Transverse colon (tissue), 4 donors: ENCODE measurements around the gene DDAH1. TPM values are rescaled to one million over a fixed set of nuclear protein-coding genes. Genes with fewer than 3 reads are reported as not detected.

Source experiments
- DNase-seq: peaks from one replicate; pipeline ENCODE4 v3.0.0-alpha.2; 2019
- H3K27ac ChIP-seq, 4 donors: fragments of 200-600 bp; sonication (generic); 2 replicates each; pipeline ENCODE4 v1.5.1; 2016 to 2018; ENCODE audit warnings: inconsistent platforms in 4 of 4
- H3K27me3 ChIP-seq: fragments of 200-600 bp; sonication (generic); 2 replicates; pipeline ENCODE4 v1.5.1; 2017; ENCODE audit warnings: inconsistent platforms
- H3K36me3 ChIP-seq, 4 donors: fragments of 200-600 bp; sonication (generic); 2 replicates each; pipeline ENCODE4 v1.5.1; 2017 to 2019; ENCODE audit warnings: inconsistent platforms in 4 of 4
- H3K4me1 ChIP-seq, 4 donors: fragments of 200-600 bp; sonication (generic); 2 replicates each; pipeline ENCODE4 v1.5.1; 2017 to 2020; ENCODE audit warnings: inconsistent platforms in 4 of 4
- H3K4me3 ChIP-seq, 4 donors: fragments of 200-600 bp; sonication (generic); 1 replicate in 1 of 4; 2 replicates in 3 of 4; pipeline versions ENCODE4 v1.5.1 to v1.6.1; 2017 to 2019; ENCODE audit warnings: inconsistent platforms in 4 of 4
- H3K9me3 ChIP-seq, 2 donors: fragments of 200-600 bp; sonication (generic); 2 replicates each; pipeline ENCODE4 v1.5.1; 2017 to 2019; ENCODE audit warnings: inconsistent platforms in 2 of 2
- EP300 ChIP-seq: sonication (generic); formaldehyde crosslinking; IDR thresholded peaks from one replicate; pipeline ENCODE4 v1.6.1; 2017; ENCODE audit warnings: antibody characterized with exemption, low read depth
- POLR2A ChIP-seq: fragments of 450-650 bp; IDR thresholded peaks from one replicate; pipeline ENCODE4 v1.6.1; 2016; ENCODE audit warnings: antibody characterized with exemption, mild to moderate bottlenecking, moderate library complexity
- POLR2AphosphoS5 ChIP-seq, 3 donors: sonication (generic); formaldehyde crosslinking; IDR thresholded peaks; one replicate each; pipeline ENCODE4 v1.6.1; 2016; ENCODE audit warnings: antibody characterized with exemption in 3 of 3
- WGBS, 2 donors: methylation state at CpG; one replicate each; pipeline ENCODE4 v1.1.5; 2018; ENCODE audit warnings: low coverage in 1 of 2; 5-methylcytosine and 5-hydroxymethylcytosine counted together
- in situ Hi-C, 4 donors: fragments of 200-750 bp; cut with MboI; loops; one replicate each; pipeline versions ENCODE4 v1.15.0 to v1.15.1; 2017; ENCODE audit warnings: low sequenced_read_pairs in 3 of 4, low pct_ligation_motif_present in 1 of 4, low pct_unique_long_range_greater_than_20kb in 1 of 4
- intact Hi-C: fragments of 100-400 bp; cut with DNase I; formaldehyde crosslinking; loops from one replicate; pipeline ENCODE4 v1.15.1; 2023; ENCODE audit warnings: low total_unique reads
- total RNA-seq, 4 donors: library from RNA; depleted of rRNA; stranded (reverse); fragments of >200 nt; gene quantifications; one replicate each; pipeline ENCODE4 v1.1.0, GENCODE V29; 2016
- TF ChIP-seq, protein P1 (sequence below), 5 experiments: fragments of 200-600 bp in 3 of 5; fragments of 450-650 bp in 2 of 5; sonication (generic) in 3 of 5; IDR thresholded peaks; 1 replicate in 2 of 5; 2 replicates in 3 of 5; pipeline ENCODE4 v1.5.1; 2016 to 2017; ENCODE audit warnings: antibody characterized with exemption in 5 of 5, inconsistent platforms in 3 of 5, mild to moderate bottlenecking in 2 of 5, moderate library complexity in 1 of 5

DDAH1 gene
- total RNA-seq, 4 donors from 2014 or later, result 22.4 to 69.4 (median 48.3) TPM

DNA sequence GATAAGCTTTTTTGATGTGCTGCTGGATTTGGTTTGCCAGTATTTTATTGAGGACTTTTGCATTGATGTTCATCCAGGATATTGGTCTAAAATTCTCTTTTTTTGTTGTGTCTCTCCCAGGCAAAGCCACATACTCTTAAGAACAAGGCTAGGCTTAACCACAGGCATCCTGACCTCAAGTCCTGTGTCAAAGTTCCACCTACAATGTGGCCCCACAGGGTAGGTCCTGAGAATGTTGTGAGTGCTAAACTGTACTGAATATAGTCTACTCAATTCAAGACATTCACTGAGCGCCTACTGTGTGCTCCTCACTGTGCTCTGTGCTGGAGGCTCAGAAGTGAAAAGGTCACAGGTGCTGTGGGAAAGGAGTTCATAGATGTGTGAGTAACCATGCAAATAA is 20.6 kb downstream of the DDAH1 start:
- Histone ChIP-seq H3K4me3 (no peak overlapping the region), H3K9me3 (no peaks in the 10 kb centered on the region), H3K27ac (no peak overlapping the region), H3K27me3 (no peaks in the 10 kb centered on the region), H3K4me1 (peaks cover 0 to 18% (median 10%) of the 10 kb centered on the region in 4 donors), H3K36me3 (no peaks in the 10 kb centered on the region)
- TF ChIP-seq POLR2AphosphoS5 (IDR thresholded peaks at IDR 0.05) (no peak), EP300 (no peak), POLR2A (no peak)
- TF ChIP-seq, protein P1, sequence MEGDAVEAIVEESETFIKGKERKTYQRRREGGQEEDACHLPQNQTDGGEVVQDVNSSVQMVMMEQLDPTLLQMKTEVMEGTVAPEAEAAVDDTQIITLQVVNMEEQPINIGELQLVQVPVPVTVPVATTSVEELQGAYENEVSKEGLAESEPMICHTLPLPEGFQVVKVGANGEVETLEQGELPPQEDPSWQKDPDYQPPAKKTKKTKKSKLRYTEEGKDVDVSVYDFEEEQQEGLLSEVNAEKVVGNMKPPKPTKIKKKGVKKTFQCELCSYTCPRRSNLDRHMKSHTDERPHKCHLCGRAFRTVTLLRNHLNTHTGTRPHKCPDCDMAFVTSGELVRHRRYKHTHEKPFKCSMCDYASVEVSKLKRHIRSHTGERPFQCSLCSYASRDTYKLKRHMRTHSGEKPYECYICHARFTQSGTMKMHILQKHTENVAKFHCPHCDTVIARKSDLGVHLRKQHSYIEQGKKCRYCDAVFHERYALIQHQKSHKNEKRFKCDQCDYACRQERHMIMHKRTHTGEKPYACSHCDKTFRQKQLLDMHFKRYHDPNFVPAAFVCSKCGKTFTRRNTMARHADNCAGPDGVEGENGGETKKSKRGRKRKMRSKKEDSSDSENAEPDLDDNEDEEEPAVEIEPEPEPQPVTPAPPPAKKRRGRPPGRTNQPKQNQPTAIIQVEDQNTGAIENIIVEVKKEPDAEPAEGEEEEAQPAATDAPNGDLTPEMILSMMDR (IDR thresholded peaks at IDR 0.05), result no peak
- intact Hi-C loops, result loop anchor here (5.0 kb wide), 1 partner anchor 843 kb away; no protein-coding TSS in a partner anchor
- in situ Hi-C loops, result no loop called here
- 96% methylated on average over 1 of the region's 1 CpG; no CpG with 5 or more reads in 1 of the 2 donors for WGBS, 2 donors
- no peak for DNase-seq

- TF ChIP-seq POLR2AphosphoS5 (IDR thresholded peaks at IDR 0.05), result no peak
- no peak for TF ChIP-seq EP300
- TF ChIP-seq, protein P1 (IDR thresholded peaks at IDR 0.05), result no peak
- TF ChIP-seq POLR2A, result no peak
- 34 to 54% methylated on average over 3 of the region's 3 CpGs for WGBS, 2 donors
- Histone ChIP-seq H3K4me3 (no peak overlapping the region), H3K4me1 (peaks cover 0 to 12% (median 5%) of the 10 kb centered on the region in 4 donors), H3K27me3 (no peaks in the 10 kb centered on the region), H3K27ac (no peak overlapping the region), H3K9me3 (no peaks in the 10 kb centered on the region), H3K36me3 (no peaks in the 10 kb centered on the region)
- intact Hi-C loops (loop anchor here (5.0 kb wide), 1 partner anchor 847 kb away; no protein-coding TSS in a partner anchor), in situ Hi-C loops (no loop called here)
- no peak for DNase-seq
Observed at GRCh38 chr1:85440612-85441011, 24.3 kb downstream of the DDAH1 start.

GRCh38 chr1:85438353-85438752 is 26.6 kb downstream of the DDAH1 start:
- TF ChIP-seq, protein P1 (IDR thresholded peaks at IDR 0.05), result no peak
- TF ChIP-seq EP300 (no peak), POLR2A (no peak), POLR2AphosphoS5 (IDR thresholded peaks at IDR 0.05) (no peak)
- no peaks in the 10 kb centered on the region for H3K27me3 ChIP-seq
- no peaks in the 10 kb centered on the region for H3K36me3 ChIP-seq
- in situ Hi-C loops (no loop called here), intact Hi-C loops (no loop called here)
- H3K9me3 ChIP-seq, result no peaks in the 10 kb centered on the region
- H3K4me3 ChIP-seq, result no peak overlapping the region
- no peak overlapping the region for H3K27ac ChIP-seq
- 82 to 93% methylated on average over 2 of the region's 2 CpGs for WGBS, 2 donors
- no peak for DNase-seq
- H3K4me1 ChIP-seq, result peaks cover 0 to 12% (median 5%) of the 10 kb centered on the region in 4 donors

- no peak overlapping the region for H3K4me3 ChIP-seq
- DNase-seq, result no peak
- no peak for TF ChIP-seq POLR2A
- TF ChIP-seq, protein P1 (IDR thresholded peaks at IDR 0.05), result no peak
- no peak for TF ChIP-seq EP300
- TF ChIP-seq POLR2AphosphoS5 (IDR thresholded peaks at IDR 0.05), result no peak
- H3K9me3 ChIP-seq, result no peaks in the 10 kb centered on the region
- no peak overlapping the region for H3K27ac ChIP-seq
- WGBS, 2 donors, result 89 to 100% methylated on average over 3 of the region's 3 CpGs
- in situ Hi-C loops (no loop called here), intact Hi-C loops (no loop called here)
- H3K36me3 ChIP-seq, result no peaks in the 10 kb centered on the region
- H3K27me3 ChIP-seq, result no peaks in the 10 kb centered on the region
- peaks cover 0 to 12% (median 5%) of the 10 kb centered on the region in 4 donors for H3K4me1 ChIP-seq
Observed at GRCh38 chr1:85437139-85437538, 27.8 kb downstream of the DDAH1 start.
